CD4-positive, alpha-beta T cell treated with Interleukin-6 at 100 ng/mL for 8 hours (primary cell): Measurements from ENCODE around the gene SEMA5A.

Source experiments
- DNase-seq: peaks from one replicate; pipeline ENCODE4 v3.0.0-alpha.2; 2020; ENCODE audit warnings: mixed read lengths, low spot score

SEMA5A gene

DNA sequence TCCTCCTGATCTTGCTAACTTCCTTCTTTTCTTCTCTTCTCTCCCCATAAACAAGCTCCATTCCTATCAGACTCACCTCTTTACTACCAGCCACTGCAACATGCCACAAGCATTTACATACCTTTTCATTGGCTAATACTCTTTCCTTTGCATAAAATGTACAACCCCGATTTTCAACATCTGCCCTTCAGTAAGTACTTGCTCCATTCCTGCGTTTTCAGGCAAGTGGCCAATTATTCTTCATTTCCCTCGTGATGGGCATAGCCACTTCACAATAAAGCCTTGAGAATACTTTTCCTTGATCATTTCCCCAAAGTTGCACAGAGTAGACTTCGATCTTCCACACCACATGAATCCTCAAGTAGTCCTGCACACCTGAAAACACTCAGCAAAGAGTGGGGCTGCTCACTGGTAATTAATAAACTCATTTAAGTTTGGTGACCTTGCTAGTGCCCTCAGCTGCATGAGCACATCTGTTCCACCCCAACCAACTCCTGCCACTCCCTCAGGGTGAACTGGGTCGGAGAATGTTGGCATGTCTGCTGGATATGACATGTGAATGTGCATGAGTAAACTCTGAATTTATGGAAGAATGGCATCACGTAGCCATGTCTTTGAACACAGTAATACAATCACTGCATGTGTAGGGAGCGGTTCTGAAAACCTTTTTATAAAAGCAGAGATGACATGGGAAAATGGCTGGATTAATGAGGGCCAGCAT lies 535.8 kb downstream of the SEMA5A start:
- DNase-seq: no peak

GRCh38 chr5:8997542-8998070 lies 548.3 kb downstream of the SEMA5A start:
- DNase-seq: no peak

GRCh38 chr5:8993031-8993430 lies 552.8 kb downstream of the SEMA5A start:
- no peak for DNase-seq
